NCI-H2107 treated with DMSO at 0.1 percent for 48 hours (cell line): Measurements from ENCODE around the gene ATAD3C.
"Not testable (repeated sequence)": the region's sequence is repeated elsewhere in the genome, so short reads cannot be mapped to it uniquely, and the experiment has no call there.

Experiments
- DNase-seq: peaks from one replicate; lab custom pipeline; 2025; ENCODE audit not compliant: unreplicated experiment; lab: John Stamatoyannopoulos, UW

ATAD3C gene

GRCh38 chr1:1441002-1441888, 8.2 kb upstream of the ATAD3C start:
- no peak for DNase-seq

GRCh38 chr1:1442069-1442770, 7.3 kb upstream of the ATAD3C start:
- no peak for DNase-seq

GRCh38 chr1:1446631-1447030, 2.9 kb upstream of the ATAD3C start:
- not testable (repeated sequence) for DNase-seq

GRCh38 chr1:1450616-1451015, 1.1 kb downstream of the ATAD3C start:
- not testable (repeated sequence) for DNase-seq

- no peak for DNase-seq
Measured at GRCh38 chr1:1451696-1452364, 2.3 kb downstream of the ATAD3C start.

- DNase-seq: not testable (repeated sequence)
Measured at GRCh38 chr1:1452365-1452739, 2.9 kb downstream of the ATAD3C start.

GRCh38 chr1:1452882-1453281, 3.4 kb downstream of the ATAD3C start:
- DNase-seq: no peak

GRCh38 chr1:1454286-1455056, 5.0 kb downstream of the ATAD3C start:
- not testable (repeated sequence) for DNase-seq

GRCh38 chr1:1455366-1455884, 5.9 kb downstream of the ATAD3C start:
- DNase-seq: no peak

- not testable (repeated sequence) for DNase-seq
Measured at GRCh38 chr1:1455934-1456333, 6.4 kb downstream of the ATAD3C start.

- DNase-seq: not testable (repeated sequence)
Measured at GRCh38 chr1:1456683-1457255, 7.3 kb downstream of the ATAD3C start.

- not testable (repeated sequence) for DNase-seq
Measured at GRCh38 chr1:1459156-1459555, 9.7 kb downstream of the ATAD3C start.

GRCh38 chr1:1459711-1460110, 10.2 kb downstream of the ATAD3C start:
- not testable (repeated sequence) for DNase-seq

- DNase-seq: no peak
Measured at GRCh38 chr1:1460540-1461130, 11.1 kb downstream of the ATAD3C start.

- DNase-seq: no peak
Measured at GRCh38 chr1:1461721-1462317, 12.3 kb downstream of the ATAD3C start.

- DNase-seq: no peak
Measured at GRCh38 chr1:1462318-1462966, 13.0 kb downstream of the ATAD3C start.

- DNase-seq: no peak
Measured at GRCh38 chr1:1463312-1463711, 13.8 kb downstream of the ATAD3C start.

GRCh38 chr1:1468196-1468985, 18.9 kb downstream of the ATAD3C start:
- DNase-seq: not testable (repeated sequence)
